ENCODE measurements around the gene COQ10A. TPM values are rescaled to one million over a fixed set of nuclear protein-coding genes. Genes with fewer than 3 reads are reported as not detected.
"Not testable (repeated sequence)": the region's sequence is repeated elsewhere in the genome, so short reads cannot be mapped to it uniquely, and the experiment has no call there.

Gene COQ10A
- total RNA-seq, 2 experiments from 2014 or later: 12.8 to 16.7 TPM

GRCh38 chr12:56262955-56263354, 3.8 kb upstream of the COQ10A start:
- H3K27me3 Mint-ChIP-seq; H3K9me3 Mint-ChIP-seq; H3K4me3 Mint-ChIP-seq; H3K27ac Mint-ChIP-seq; DNase-seq; H3K36me3 Mint-ChIP-seq (ENCODE audit: low read depth): not testable (repeated sequence)
- H3K4me1 Mint-ChIP-seq: peaks cover 25% of the 10 kb centered on the region
- ChIA-PET CTCF (interaction anchor here (0.7 to 1.5 kb wide), 4 partner anchors 9 to 201 kb away, joined by 3 to 6 read pairs (median 4); no protein-coding TSS in a partner anchor), POLR2A (interaction anchor here (0.7 kb wide), 2 partner anchors 20 to 72 kb away, joined by 3 to 4 read pairs; no protein-coding TSS in a partner anchor)

- not testable (repeated sequence) for H3K36me3 Mint-ChIP-seq (ENCODE audit: low read depth); H3K27me3 Mint-ChIP-seq; DNase-seq; H3K9me3 Mint-ChIP-seq
- POLR2A ChIA-PET: interaction anchor here (1.1 to 2.2 kb wide), 8 partner anchors 8 to 157 kb away, joined by 3 to 20 read pairs (median 7); partner anchors contain the start of genes ANKRD52, CS, RNF41 and STAT2
- CTCF ChIA-PET: interaction anchor here (0.6 to 3.3 kb wide), 14 partner anchors 8 to 198 kb away, joined by 3 to 19 read pairs (median 4); partner anchors contain the start of genes ANKRD52, CS, RNF41 and SMARCC2
- Mint-ChIP-seq H3K4me1 (peaks cover 21% of the 10 kb centered on the region), H3K4me3 (peak overlapping the region; percentile 87), H3K27ac (peak overlapping the region; percentile 80)
Measured at GRCh38 chr12:56266068-56266692, 562 bp upstream of the COQ10A start.

GRCh38 chr12:56267443-56268071, 815 bp downstream of the COQ10A start:
- ChIA-PET CTCF (interaction anchor here (0.6 to 3.3 kb wide), 8 partner anchors 8 to 197 kb away, joined by 3 to 19 read pairs (median 6); partner anchors contain the start of genes ANKRD52, RNF41 and SMARCC2), POLR2A (interaction anchor here (1.0 to 2.2 kb wide), 12 partner anchors 10 to 197 kb away, joined by 3 to 20 read pairs (median 4); partner anchors contain the start of genes ANKRD52, CNPY2, CS and IL23A)
- Mint-ChIP-seq H3K4me3 (peak overlapping the region; percentile 87), H3K9me3 (no peaks in the 10 kb centered on the region), H3K4me1 (peaks cover 21% of the 10 kb centered on the region), H3K27me3 (no peaks in the 10 kb centered on the region), H3K27ac (peak overlapping the region; percentile 62), H3K36me3 (ENCODE audit: low read depth) (peaks cover 21% of the 10 kb centered on the region)
- DNase-seq: no peak

GRCh38 chr12:56271031-56271430, 4.3 kb downstream of the COQ10A start:
- H3K27me3 Mint-ChIP-seq: no peaks in the 10 kb centered on the region
- peaks cover 17% of the 10 kb centered on the region for H3K4me1 Mint-ChIP-seq
- no peak overlapping the region for H3K27ac Mint-ChIP-seq
- peaks cover 43% of the 10 kb centered on the region for H3K36me3 Mint-ChIP-seq (ENCODE audit: low read depth)
- H3K4me3 Mint-ChIP-seq: no peak overlapping the region
- CTCF ChIA-PET: interaction anchor here (0.5 to 1.1 kb wide), 2 partner anchors 8 to 20 kb away, joined by 3 read pairs; no protein-coding TSS in a partner anchor
- POLR2A ChIA-PET: interaction anchor here (1.3 kb wide), 1 partner anchor 87 kb away, joined by 3 read pairs; no protein-coding TSS in a partner anchor
- DNase-seq: no peak
- H3K9me3 Mint-ChIP-seq: no peaks in the 10 kb centered on the region

GRCh38 chr12:56272468-56272867, 5.7 kb downstream of the COQ10A start:
- POLR2A ChIA-PET, H3K27me3 Mint-ChIP-seq, H3K4me3 Mint-ChIP-seq, H3K27ac Mint-ChIP-seq, H3K4me1 Mint-ChIP-seq, DNase-seq, CTCF ChIA-PET, H3K9me3 Mint-ChIP-seq: not testable (repeated sequence)
- peaks cover 46% of the 10 kb centered on the region for H3K36me3 Mint-ChIP-seq (ENCODE audit: low read depth)

- CTCF ChIA-PET: no interaction called here
- no peak for DNase-seq
- Mint-ChIP-seq H3K27me3 (no peaks in the 10 kb centered on the region), H3K36me3 (ENCODE audit: low read depth) (peaks cover 54% of the 10 kb centered on the region), H3K4me1 (no peaks in the 10 kb centered on the region), H3K4me3 (no peak overlapping the region), H3K27ac (no peak overlapping the region), H3K9me3 (no peaks in the 10 kb centered on the region)
- POLR2A ChIA-PET: no interaction called here
Measured at GRCh38 chr12:56274299-56274698, 7.6 kb downstream of the COQ10A start.

GRCh38 chr12:56278905-56279304, 12.2 kb downstream of the COQ10A start:
- Mint-ChIP-seq H3K4me1 (no peaks in the 10 kb centered on the region), H3K9me3 (no peaks in the 10 kb centered on the region), H3K27ac (no peak overlapping the region), H3K27me3 (no peaks in the 10 kb centered on the region), H3K4me3 (no peak overlapping the region), H3K36me3 (ENCODE audit: low read depth) (peaks cover 57% of the 10 kb centered on the region)
- POLR2A ChIA-PET: interaction anchor here (1.4 kb wide), 2 partner anchors 12 to 32 kb away, joined by 3 to 7 read pairs; partner anchors contain the start of gene COQ10A
- DNase-seq: no peak
- CTCF ChIA-PET: no interaction called here

- no peaks in the 10 kb centered on the region for H3K27me3 Mint-ChIP-seq
- CTCF ChIA-PET: no interaction called here
- POLR2A ChIA-PET: interaction anchor here (1.6 kb wide), 1 partner anchor 11 kb away, joined by 3 read pairs; no protein-coding TSS in a partner anchor
- H3K9me3 Mint-ChIP-seq: no peaks in the 10 kb centered on the region
- no peak overlapping the region for H3K27ac Mint-ChIP-seq
- DNase-seq: no peak
- no peaks in the 10 kb centered on the region for H3K4me1 Mint-ChIP-seq
- no peak overlapping the region for H3K4me3 Mint-ChIP-seq
- peaks cover 54% of the 10 kb centered on the region for H3K36me3 Mint-ChIP-seq (ENCODE audit: low read depth)
Measured at GRCh38 chr12:56280849-56281248, 14.1 kb downstream of the COQ10A start.

GRCh38 chr12:56282030-56282429, 15.3 kb downstream of the COQ10A start:
- H3K9me3 Mint-ChIP-seq: no peaks in the 10 kb centered on the region
- H3K27ac Mint-ChIP-seq: no peak overlapping the region
- peaks cover 4% of the 10 kb centered on the region for H3K4me1 Mint-ChIP-seq
- ChIA-PET CTCF (no interaction called here), POLR2A (interaction anchor here (1.5 kb wide), 1 partner anchor 15 kb away, joined by 3 read pairs; the partner anchor contains the start of gene COQ10A)
- H3K36me3 Mint-ChIP-seq (ENCODE audit: low read depth): peaks cover 57% of the 10 kb centered on the region
- no peak for DNase-seq
- no peak overlapping the region for H3K4me3 Mint-ChIP-seq
- H3K27me3 Mint-ChIP-seq: no peaks in the 10 kb centered on the region

GRCh38 chr12:56282579-56282978, 15.8 kb downstream of the COQ10A start:
- Mint-ChIP-seq H3K36me3 (ENCODE audit: low read depth) (peaks cover 57% of the 10 kb centered on the region), H3K27me3 (no peaks in the 10 kb centered on the region), H3K4me3 (no peak overlapping the region), H3K9me3 (no peaks in the 10 kb centered on the region), H3K27ac (no peak overlapping the region), H3K4me1 (peaks cover 4% of the 10 kb centered on the region)
- CTCF ChIA-PET: no interaction called here
- DNase-seq: no peak
- POLR2A ChIA-PET: interaction anchor here (1.0 to 1.5 kb wide), 2 partner anchors 15 to 16 kb away, joined by 3 read pairs; partner anchors contain the start of gene COQ10A

- peaks cover 11% of the 10 kb centered on the region for H3K4me1 Mint-ChIP-seq
- H3K4me3 Mint-ChIP-seq, DNase-seq, H3K9me3 Mint-ChIP-seq, H3K27me3 Mint-ChIP-seq, H3K27ac Mint-ChIP-seq, POLR2A ChIA-PET: not testable (repeated sequence)
- peaks cover 54% of the 10 kb centered on the region for H3K36me3 Mint-ChIP-seq (ENCODE audit: low read depth)
- CTCF ChIA-PET: interaction anchor here (0.6 to 0.7 kb wide), 2 partner anchors 81 to 288 kb away, joined by 4 to 5 read pairs; no protein-coding TSS in a partner anchor
Measured at GRCh38 chr12:56284263-56284662, 17.5 kb downstream of the COQ10A start.

- H3K9me3 Mint-ChIP-seq: no peaks in the 10 kb centered on the region
- DNase-seq: no peak
- peaks cover 54% of the 10 kb centered on the region for H3K36me3 Mint-ChIP-seq (ENCODE audit: low read depth)
- ChIA-PET CTCF (interaction anchor here (2.0 kb wide), 1 partner anchor 178 kb away, joined by 7 read pairs; no protein-coding TSS in a partner anchor), POLR2A (interaction anchor here (1.1 kb wide), 1 partner anchor 182 kb away, joined by 3 read pairs; the partner anchor contains the start of gene SPRYD4)
- no peaks in the 10 kb centered on the region for H3K27me3 Mint-ChIP-seq
- no peak overlapping the region for H3K27ac Mint-ChIP-seq
- H3K4me3 Mint-ChIP-seq: no peak overlapping the region
- peaks cover 21% of the 10 kb centered on the region for H3K4me1 Mint-ChIP-seq
Measured at GRCh38 chr12:56286044-56286830, 19.5 kb downstream of the COQ10A start.
